ENCODE measurements around the gene RAB34. TPM values are rescaled to one million over a fixed set of nuclear protein-coding genes. Genes with fewer than 3 reads are reported as not detected.

Gene RAB34
- polyA plus RNA-seq, 2 of the 4 experiments (the other 2 are of a cell fraction) = 211 to 288 TPM

DNA sequence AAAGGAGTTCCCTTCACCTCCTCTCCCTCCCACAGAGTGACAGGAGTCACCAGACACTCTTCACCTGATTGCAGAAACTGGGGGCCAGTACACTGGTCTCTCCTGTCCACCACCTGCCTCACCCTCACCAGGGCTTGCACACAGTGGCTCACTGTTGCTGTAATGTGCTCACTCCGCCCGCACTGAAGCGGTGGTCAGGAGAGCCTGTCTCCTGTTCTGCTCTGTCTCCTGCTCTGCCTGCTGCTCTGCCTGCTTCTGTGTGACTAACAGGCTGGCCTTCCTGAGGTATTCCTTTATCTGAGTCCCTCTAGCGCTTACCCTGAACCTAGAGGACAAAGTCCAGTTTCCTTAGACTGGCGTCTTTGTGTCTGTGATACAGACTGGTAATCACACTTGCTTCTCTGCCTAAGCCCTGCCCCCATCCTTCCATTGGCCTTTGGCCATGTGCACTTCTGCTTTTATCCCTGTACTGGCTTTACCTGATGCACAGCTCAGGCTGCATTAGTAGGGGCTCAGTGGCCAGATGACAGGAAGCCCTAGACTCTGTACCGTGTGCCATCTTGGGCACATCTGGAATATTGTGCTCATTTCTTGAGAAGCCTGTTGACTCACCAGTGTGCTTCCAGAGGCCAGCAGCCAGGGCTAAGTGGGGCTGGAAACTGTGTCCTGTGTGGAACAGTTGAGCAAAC lies 19.3 kb downstream of the RAB34 start (continued):
- TF ChIP-seq MYC (IDR thresholded peaks at IDR 0.05; ENCODE audit: borderline replicate concordance, low read length) (no peak; the same call in 1 of the 2 replicates), MAFK (IDR thresholded peaks at IDR 0.05; ENCODE audit: partially characterized antibody) (no peak), RARB (CRISPR knock-in tag; IDR thresholded peaks at IDR 0.05) (no peak), HOXA7 (CRISPR knock-in tag; IDR thresholded peaks at IDR 0.05) (no peak), SREBF2 (IDR thresholded peaks at IDR 0.05) (no peak), POLR2AphosphoS2 (conservative IDR thresholded peaks at IDR 0.05; ENCODE audit: low read length) (peak; percentile 86; the same call in 1 of the 2 replicates), PHF8 (IDR thresholded peaks at IDR 0.05; ENCODE audit: borderline replicate concordance, low read depth) (no peak), CBX2 (IDR thresholded peaks at IDR 0.05; ENCODE audit: borderline replicate concordance, low read depth) (no peak), FOXS1 (CRISPR knock-in tag; IDR thresholded peaks at IDR 0.05) (no peak), SMC3 (IDR thresholded peaks at IDR 0.05) (peak; percentile 20; the same call in 1 of the 3 replicates), MAZ (IDR thresholded peaks at IDR 0.05; ENCODE audit: borderline replicate concordance, low read depth, low read length) (no peak), ZSCAN20 (CRISPR knock-in tag; IDR thresholded peaks at IDR 0.05) (no peak), GATA3 (IDR thresholded peaks at IDR 0.05; ENCODE audit: borderline replicate concordance) (no peak), POLR2A (IDR thresholded peaks at IDR 0.05; ENCODE audit: low read length) (peak; percentile 59)
- TF ChIP-seq, protein P1, sequence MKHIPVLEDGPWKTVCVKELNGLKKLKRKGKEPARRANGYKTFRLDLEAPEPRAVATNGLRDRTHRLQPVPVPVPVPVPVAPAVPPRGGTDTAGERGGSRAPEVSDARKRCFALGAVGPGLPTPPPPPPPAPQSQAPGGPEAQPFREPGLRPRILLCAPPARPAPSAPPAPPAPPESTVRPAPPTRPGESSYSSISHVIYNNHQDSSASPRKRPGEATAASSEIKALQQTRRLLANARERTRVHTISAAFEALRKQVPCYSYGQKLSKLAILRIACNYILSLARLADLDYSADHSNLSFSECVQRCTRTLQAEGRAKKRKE (CRISPR knock-in tag; IDR thresholded peaks at IDR 0.05; ENCODE audit: low read depth) = no peak

DNA sequence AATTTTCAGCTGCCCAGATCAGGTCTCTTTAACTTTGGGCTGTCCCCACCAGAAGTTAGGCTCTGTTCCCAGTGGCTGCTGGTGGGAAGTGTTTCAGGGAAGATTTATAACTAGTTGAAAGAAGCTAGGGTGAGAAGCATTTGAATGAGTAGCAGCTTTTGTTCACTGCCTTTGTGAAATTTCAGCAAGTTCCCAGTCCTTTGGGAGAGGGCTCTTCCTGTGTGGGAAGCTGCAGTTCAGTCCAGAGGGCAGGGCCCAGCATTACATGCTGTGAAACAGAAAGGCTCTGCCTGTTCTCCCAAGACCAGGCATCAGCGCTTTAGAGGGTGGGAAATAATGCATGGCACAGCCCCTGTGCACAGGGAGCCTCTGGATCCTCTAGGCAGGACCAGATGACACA lies 23.8 kb downstream of the RAB34 start:
- FAIRE-seq (no peak), ATAC-seq (no peak), DNase-seq (ENCODE audit: low read depth in 1 of 2, low spot score in 1 of 2) (no peak)
- TF ChIP-seq EP300 (IDR thresholded peaks at IDR 0.05) (no peak), ZC3H11A (IDR thresholded peaks at IDR 0.05) (no peak), EHF (CRISPR knock-in tag; IDR thresholded peaks at IDR 0.05) (no peak)
- ChIA-PET POLR2A (interaction anchor here (1.2 to 1.7 kb wide), 2 partner anchors 26 to 32 kb away, joined by 8 read pairs; partner anchors contain the start of genes RPL23A, SDF2 and SUPT6H), CTCF (interaction anchor here (0.6 to 31.4 kb wide), 9 partner anchors 11 to 207 kb away, joined by 3 to 335 read pairs (median 5); partner anchors contain the start of genes PROCA1 and TLCD1)
- no peak overlapping the region for H3K4me3 ChIP-seq
- 94% methylated on average over 1 of the region's 1 CpG for WGBS (ENCODE audit: missing lambda C conversion rate)
- peaks cover 27% of the 10 kb centered on the region for H3K4me1 ChIP-seq
- no peaks in the 10 kb centered on the region for H3K9me3 ChIP-seq
- H3K27ac ChIP-seq = no peak overlapping the region
- H3K4me2 ChIP-seq = no peak overlapping the region

DNA sequence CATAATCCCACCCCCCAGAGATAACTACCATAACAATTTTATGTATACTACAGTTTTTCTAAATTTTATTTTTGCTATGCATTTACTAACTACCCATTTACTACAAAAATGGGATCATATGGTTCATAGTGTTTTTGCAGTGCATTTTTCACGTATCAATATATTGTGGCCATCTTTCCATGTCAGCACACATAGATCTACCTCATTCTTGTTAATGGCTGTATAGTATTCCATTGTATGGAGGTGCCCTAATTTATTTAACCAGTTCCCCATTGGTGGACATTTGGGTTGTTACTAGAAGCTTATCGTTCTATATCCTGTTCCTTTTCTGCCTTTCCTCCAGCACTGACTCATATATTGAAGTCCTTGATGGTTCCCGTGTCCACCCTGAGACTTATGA lies 28.7 kb downstream of the RAB34 start:
- no peak for ATAC-seq
- no peak overlapping the region for H3K27ac ChIP-seq
- CTCF ChIA-PET = interaction anchor here (1.0 to 31.4 kb wide), 5 partner anchors 19 to 196 kb away, joined by 3 to 335 read pairs (median 23); partner anchors contain the start of genes BLTP2, NEK8, PROCA1 and TLCD1
- DNase-seq (ENCODE audit: low read depth in 1 of 2, low spot score in 1 of 2) = no peak
- FAIRE-seq = no peak
- no peaks in the 10 kb centered on the region for H3K9me3 ChIP-seq
- no peak overlapping the region for H3K4me3 ChIP-seq
- POLR2A ChIA-PET = no interaction called here
- 91% methylated on average over 3 of the region's 3 CpGs for WGBS (ENCODE audit: missing lambda C conversion rate)
- H3K4me2 ChIP-seq = no peak overlapping the region
- TF ChIP-seq, protein P2, sequence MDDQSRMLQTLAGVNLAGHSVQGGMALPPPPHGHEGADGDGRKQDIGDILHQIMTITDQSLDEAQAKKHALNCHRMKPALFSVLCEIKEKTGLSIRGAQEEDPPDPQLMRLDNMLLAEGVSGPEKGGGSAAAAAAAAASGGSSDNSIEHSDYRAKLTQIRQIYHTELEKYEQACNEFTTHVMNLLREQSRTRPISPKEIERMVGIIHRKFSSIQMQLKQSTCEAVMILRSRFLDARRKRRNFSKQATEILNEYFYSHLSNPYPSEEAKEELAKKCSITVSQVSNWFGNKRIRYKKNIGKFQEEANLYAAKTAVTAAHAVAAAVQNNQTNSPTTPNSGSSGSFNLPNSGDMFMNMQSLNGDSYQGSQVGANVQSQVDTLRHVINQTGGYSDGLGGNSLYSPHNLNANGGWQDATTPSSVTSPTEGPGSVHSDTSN (IDR thresholded peaks at IDR 0.05) = no peak
- TF ChIP-seq PHF8 (IDR thresholded peaks at IDR 0.05; ENCODE audit: borderline replicate concordance, low read depth) (no peak), MAZ (IDR thresholded peaks at IDR 0.05; ENCODE audit: borderline replicate concordance, low read depth, low read length) (no peak), MAFK (IDR thresholded peaks at IDR 0.05; ENCODE audit: partially characterized antibody) (no peak), FOXS1 (CRISPR knock-in tag; IDR thresholded peaks at IDR 0.05) (no peak), EHF (CRISPR knock-in tag; IDR thresholded peaks at IDR 0.05) (no peak), RAD21 (conservative IDR thresholded peaks at IDR 0.05 in 1 of 2, IDR thresholded peaks at IDR 0.05 in 1 of 2) (no peak), ESRRA (IDR thresholded peaks at IDR 0.05; ENCODE audit: borderline replicate concordance, low read length) (no peak)
- TF ChIP-seq, protein P3, sequence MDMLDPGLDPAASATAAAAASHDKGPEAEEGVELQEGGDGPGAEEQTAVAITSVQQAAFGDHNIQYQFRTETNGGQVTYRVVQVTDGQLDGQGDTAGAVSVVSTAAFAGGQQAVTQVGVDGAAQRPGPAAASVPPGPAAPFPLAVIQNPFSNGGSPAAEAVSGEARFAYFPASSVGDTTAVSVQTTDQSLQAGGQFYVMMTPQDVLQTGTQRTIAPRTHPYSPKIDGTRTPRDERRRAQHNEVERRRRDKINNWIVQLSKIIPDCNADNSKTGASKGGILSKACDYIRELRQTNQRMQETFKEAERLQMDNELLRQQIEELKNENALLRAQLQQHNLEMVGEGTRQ (IDR thresholded peaks at IDR 0.05) = no peak
- H3K4me1 ChIP-seq = no peaks in the 10 kb centered on the region

Measured in A549 (cell line).